DOHH2 (cell line): ENCODE measurements around the gene SYNRG.

Source experiments
- EZH2phosphoT487 ChIP-seq: fragments of 200-600 bp; sonication (generic); IDR thresholded peaks from 2 replicates; pipeline ENCODE4 v1.6.1; 2017; ENCODE audit warnings: borderline replicate concordance, mild to moderate bottlenecking, antibody characterized with exemption, low read length, moderate library complexity, mixed read lengths
- TF ChIP-seq, protein P1 (sequence below): fragments of 200-600 bp; sonication (generic); IDR thresholded peaks from one replicate; pipeline ENCODE4 v1.5.1; 2014; ENCODE audit warnings: antibody characterized with exemption, mild to moderate bottlenecking, low read depth, low read length; ENCODE audit not compliant: poor library complexity, severe bottlenecking

DNA sequence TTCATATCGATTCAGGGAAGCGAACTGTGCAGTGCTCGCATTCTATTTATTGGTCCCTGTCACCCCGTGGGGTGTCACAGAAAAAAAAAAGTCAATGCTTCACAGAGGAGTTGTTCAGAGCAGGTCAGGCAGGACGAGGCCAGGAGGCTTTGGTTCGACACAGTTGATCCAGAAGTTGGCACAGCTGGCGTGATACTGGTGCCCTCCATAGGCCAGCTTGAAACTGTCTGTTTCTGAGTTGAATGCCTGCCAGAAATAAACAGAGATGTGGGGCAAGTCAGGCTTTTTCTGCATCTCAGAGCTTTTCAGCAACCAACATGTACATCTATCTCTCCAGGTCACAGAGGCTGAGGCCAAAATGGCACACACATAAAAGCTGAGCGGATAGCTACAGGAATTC lies 90.4 kb downstream of the SYNRG start:
- TF ChIP-seq, protein P1, sequence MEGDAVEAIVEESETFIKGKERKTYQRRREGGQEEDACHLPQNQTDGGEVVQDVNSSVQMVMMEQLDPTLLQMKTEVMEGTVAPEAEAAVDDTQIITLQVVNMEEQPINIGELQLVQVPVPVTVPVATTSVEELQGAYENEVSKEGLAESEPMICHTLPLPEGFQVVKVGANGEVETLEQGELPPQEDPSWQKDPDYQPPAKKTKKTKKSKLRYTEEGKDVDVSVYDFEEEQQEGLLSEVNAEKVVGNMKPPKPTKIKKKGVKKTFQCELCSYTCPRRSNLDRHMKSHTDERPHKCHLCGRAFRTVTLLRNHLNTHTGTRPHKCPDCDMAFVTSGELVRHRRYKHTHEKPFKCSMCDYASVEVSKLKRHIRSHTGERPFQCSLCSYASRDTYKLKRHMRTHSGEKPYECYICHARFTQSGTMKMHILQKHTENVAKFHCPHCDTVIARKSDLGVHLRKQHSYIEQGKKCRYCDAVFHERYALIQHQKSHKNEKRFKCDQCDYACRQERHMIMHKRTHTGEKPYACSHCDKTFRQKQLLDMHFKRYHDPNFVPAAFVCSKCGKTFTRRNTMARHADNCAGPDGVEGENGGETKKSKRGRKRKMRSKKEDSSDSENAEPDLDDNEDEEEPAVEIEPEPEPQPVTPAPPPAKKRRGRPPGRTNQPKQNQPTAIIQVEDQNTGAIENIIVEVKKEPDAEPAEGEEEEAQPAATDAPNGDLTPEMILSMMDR, result no peak
- TF ChIP-seq EZH2phosphoT487, result no peak
